GM12892 (cell line): Measurements from ENCODE around the gene PRDM15.

ENCODE experiments used
- POLR2A ChIP-seq: IDR thresholded peaks from 2 replicates; pipeline ENCODE4 v1.6.1; 2011; ENCODE audit warnings: low read depth, low read length, control low read depth
- POLR2AphosphoS5 ChIP-seq: IDR thresholded peaks from 2 replicates; pipeline ENCODE4 v1.6.1; 2011; ENCODE audit warnings: low read depth, low read length, control low read depth
- TAF1 ChIP-seq: IDR thresholded peaks from 2 replicates; pipeline ENCODE4 v1.6.1; 2011; ENCODE audit warnings: low read depth, mild to moderate bottlenecking, control low read depth, low read length, borderline replicate concordance

DNA sequence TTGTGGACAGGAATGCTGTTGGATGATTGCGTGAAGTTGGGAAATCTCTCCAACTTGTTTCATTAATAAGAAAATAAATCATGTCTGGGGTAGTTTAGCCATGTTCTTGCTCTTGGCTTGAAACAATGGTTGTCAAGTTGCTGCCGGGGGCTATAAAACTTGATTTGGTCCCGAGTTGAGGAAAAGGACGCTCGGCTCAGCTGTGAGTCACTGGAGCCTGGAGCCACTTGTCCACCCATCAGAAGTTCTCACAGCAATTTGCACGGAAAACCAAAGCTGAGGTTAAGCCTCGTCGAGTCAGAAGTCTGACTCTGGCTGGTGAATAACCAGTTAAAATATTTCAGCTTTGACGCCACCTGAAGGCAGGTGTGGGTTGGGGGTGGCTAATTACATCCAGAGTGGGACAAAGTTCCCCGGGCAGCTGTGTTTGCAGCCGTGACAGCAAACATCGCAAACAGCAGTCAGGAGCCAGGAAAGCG is 92.6 kb downstream of the PRDM15 start:
- TF ChIP-seq POLR2A (no peak), POLR2AphosphoS5 (no peak), TAF1 (no peak)
